Keratinocyte (primary cell): ENCODE results near the gene DRC1. TPM values are rescaled to one million over a fixed set of nuclear protein-coding genes. Genes with fewer than 3 reads are reported as not detected.

ENCODE experiments used
- DNase-seq: peaks from one replicate; pipeline ENCODE4 v3.0.0-alpha.2; 2011; ENCODE audit warnings: low read depth, missing footprints, low spot score
- FAIRE-seq: peaks from 2 replicates; lab custom pipeline; 2011; peaks lifted over from hg19 to GRCh38; lab: Jason Lieb, UNC
- H2AFZ ChIP-seq: 2 replicates; pipeline ENCODE4 v1.6.0; 2012; ENCODE audit warnings: low read length, control low read depth, inconsistent platforms; ENCODE audit not compliant: control insufficient read depth
- H3K27ac ChIP-seq: 2 replicates; pipeline ENCODE4 v1.5.1; 2011; ENCODE audit warnings: low read length; ENCODE audit not compliant: control insufficient read depth, insufficient read depth
- H3K27me3 ChIP-seq: 3 replicates; pipeline ENCODE4 v1.6.0; 2011; ENCODE audit warnings: low read length; ENCODE audit not compliant: control insufficient read depth, insufficient read depth; ENCODE audit errors: extremely low read depth
- H3K36me3 ChIP-seq, 2 experiments: 2 replicates in 1 of 2; 3 replicates in 1 of 2; pipeline ENCODE4 v1.5.1; 2011; ENCODE audit warnings: low read length in 2 of 2, mild to moderate bottlenecking in 1 of 2; ENCODE audit not compliant: control insufficient read depth in 2 of 2, insufficient read depth in 2 of 2; ENCODE audit errors: extremely low read depth in 1 of 2
- H3K4me1 ChIP-seq: 3 replicates; pipeline ENCODE4 v1.5.1; 2011; ENCODE audit warnings: low read length; ENCODE audit not compliant: control insufficient read depth, insufficient read depth; ENCODE audit errors: extremely low read depth
- H3K4me2 ChIP-seq: 3 replicates; pipeline ENCODE4 v1.6.0; 2011; ENCODE audit warnings: low read depth, low read length; ENCODE audit not compliant: control insufficient read depth, insufficient read depth; ENCODE audit errors: extremely low read depth
- H3K4me3 ChIP-seq, 3 experiments: fragments of 200-600 bp in 1 of 3; sonication (generic) in 1 of 3; 2 replicates in 2 of 3; 3 replicates in 1 of 3; pipeline ENCODE4 v1.5.1; 2011 to 2016; ENCODE audit warnings: low read length in 3 of 3, mild to moderate bottlenecking in 3 of 3, control low read depth in 2 of 3, inconsistent platforms in 1 of 3, low read depth in 1 of 3, mixed read lengths in 1 of 3, mixed run types in 1 of 3, moderate library complexity in 1 of 3; ENCODE audit not compliant: control insufficient read depth in 2 of 3, insufficient read depth in 2 of 3; ENCODE audit errors: extremely low read depth in 1 of 3
- H3K79me2 ChIP-seq: 2 replicates; pipeline ENCODE4 v1.6.0; 2012; ENCODE audit warnings: low read length; ENCODE audit not compliant: control insufficient read depth, insufficient read depth
- H3K9ac ChIP-seq: 3 replicates; pipeline ENCODE4 v1.6.0; 2011; ENCODE audit warnings: low read length; ENCODE audit not compliant: control insufficient read depth, insufficient read depth; ENCODE audit errors: extremely low read depth
- H3K9me1 ChIP-seq: 3 replicates; pipeline ENCODE4 v1.6.0; 2011; ENCODE audit warnings: low read length; ENCODE audit not compliant: control insufficient read depth, insufficient read depth; ENCODE audit errors: extremely low read depth
- H3K9me3 ChIP-seq: 2 replicates; pipeline ENCODE4 v1.5.1; 2012; ENCODE audit warnings: low read depth, low read length; ENCODE audit not compliant: control insufficient read depth
- H4K20me1 ChIP-seq: 3 replicates; pipeline ENCODE4 v1.6.0; 2011; ENCODE audit warnings: low read length; ENCODE audit not compliant: control insufficient read depth, insufficient read depth; ENCODE audit errors: extremely low read depth
- EZH2 ChIP-seq: IDR thresholded peaks from one replicate; pipeline ENCODE4 v1.6.1; 2012; ENCODE audit warnings: inconsistent platforms, mild to moderate bottlenecking, low read length, moderate library complexity
- dilution Hi-C: fragments of 300-500 bp; cut with MboI; formaldehyde crosslinking; loops from one replicate; pipeline ENCODE4 v1.7.0; 2020; ENCODE audit warnings: low sequenced_read_pairs; ENCODE audit not compliant: extremely low pct_ligation_motif_present
- polyA plus RNA-seq, 5 experiments: library from polyadenylated mRNA; depleted of rRNA in 3 of 5; stranded (reverse) in 3 of 5; stranded (forward) in 1 of 5; unstranded in 1 of 5; fragments of >200 nt; gene quantifications; 1 replicate in 1 of 5; 2 replicates in 3 of 5; 3 replicates in 1 of 5; pipeline versions ENCODE4 v1.2.1 to v1.2.3, GENCODE V29; 2011 to 2012; ENCODE audit warnings: missing spikeins in 2 of 5, low read depth in 1 of 5, low replicate concordance in 1 of 5
- TF ChIP-seq, protein P1 (sequence below), 3 experiments: IDR thresholded peaks in 1 of 3; conservative IDR thresholded peaks in 1 of 3; optimal IDR thresholded peaks in 1 of 3; 2 replicates in 2 of 3; 3 replicates in 1 of 3; pipeline versions ENCODE3 to v1.5.1; 2011; ENCODE audit warnings: low read length in 3 of 3, mild to moderate bottlenecking in 3 of 3, moderate library complexity in 2 of 3, control low read depth in 1 of 3, inconsistent platforms in 1 of 3; ENCODE audit not compliant: insufficient read depth in 2 of 3; ENCODE audit errors: extremely low read depth in 1 of 3

Gene DRC1
- polyA plus RNA-seq, 1 donor (not counting 4 experiments of a cell fraction or from before 2014, with no cell fraction given), result not detected

DNA sequence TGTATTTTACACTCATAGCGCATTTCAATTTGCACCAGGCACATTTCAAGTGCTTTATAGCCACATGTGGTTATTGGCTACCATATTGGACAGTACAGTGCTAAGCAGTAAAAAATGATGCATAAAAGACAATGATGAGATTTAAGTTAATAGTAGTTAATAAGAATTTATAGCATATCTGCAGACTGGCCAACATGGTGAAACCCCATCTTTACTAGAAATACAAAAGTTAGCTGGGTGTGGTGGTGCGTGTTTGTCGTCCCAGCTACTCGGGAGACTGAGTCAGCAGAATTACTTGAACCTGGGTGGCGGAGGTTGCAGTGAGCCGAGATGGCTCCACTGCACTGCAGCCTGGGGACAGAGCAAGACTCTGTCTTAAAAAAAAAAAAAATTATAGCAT lies 9.7 kb downstream of the DRC1 start:
- H3K27ac ChIP-seq, result no peak overlapping the region
- DNase-seq (no peak), FAIRE-seq (no peak)
- no peak for TF ChIP-seq EZH2
- TF ChIP-seq, protein P1, sequence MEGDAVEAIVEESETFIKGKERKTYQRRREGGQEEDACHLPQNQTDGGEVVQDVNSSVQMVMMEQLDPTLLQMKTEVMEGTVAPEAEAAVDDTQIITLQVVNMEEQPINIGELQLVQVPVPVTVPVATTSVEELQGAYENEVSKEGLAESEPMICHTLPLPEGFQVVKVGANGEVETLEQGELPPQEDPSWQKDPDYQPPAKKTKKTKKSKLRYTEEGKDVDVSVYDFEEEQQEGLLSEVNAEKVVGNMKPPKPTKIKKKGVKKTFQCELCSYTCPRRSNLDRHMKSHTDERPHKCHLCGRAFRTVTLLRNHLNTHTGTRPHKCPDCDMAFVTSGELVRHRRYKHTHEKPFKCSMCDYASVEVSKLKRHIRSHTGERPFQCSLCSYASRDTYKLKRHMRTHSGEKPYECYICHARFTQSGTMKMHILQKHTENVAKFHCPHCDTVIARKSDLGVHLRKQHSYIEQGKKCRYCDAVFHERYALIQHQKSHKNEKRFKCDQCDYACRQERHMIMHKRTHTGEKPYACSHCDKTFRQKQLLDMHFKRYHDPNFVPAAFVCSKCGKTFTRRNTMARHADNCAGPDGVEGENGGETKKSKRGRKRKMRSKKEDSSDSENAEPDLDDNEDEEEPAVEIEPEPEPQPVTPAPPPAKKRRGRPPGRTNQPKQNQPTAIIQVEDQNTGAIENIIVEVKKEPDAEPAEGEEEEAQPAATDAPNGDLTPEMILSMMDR (optimal IDR thresholded peaks at IDR 0.05 in 1 of 3, IDR thresholded peaks at IDR 0.05 in 1 of 3, conservative IDR thresholded peaks at IDR 0.05 in 1 of 3; ENCODE audit: extremely low read depth in 1 of 3, insufficient read depth in 2 of 3, low read length in 3 of 3), result no peak
- H3K27me3 ChIP-seq, result peaks cover 5% of the 10 kb centered on the region
- no peaks in the 10 kb centered on the region for H3K9me3 ChIP-seq
- H3K79me2 ChIP-seq, result no peaks in the 10 kb centered on the region
- no peaks in the 10 kb centered on the region for H3K9me1 ChIP-seq
- H3K4me2 ChIP-seq, result no peak overlapping the region
- H3K4me3 ChIP-seq, result no peak overlapping the region
- no peak overlapping the region for H2AFZ ChIP-seq
- H4K20me1 ChIP-seq, result no peaks in the 10 kb centered on the region
- H3K4me1 ChIP-seq, result no peaks in the 10 kb centered on the region
- dilution Hi-C loops, result no loop called here
- no peaks in the 10 kb centered on the region for H3K36me3 ChIP-seq
- H3K9ac ChIP-seq, result no peak overlapping the region

DNA sequence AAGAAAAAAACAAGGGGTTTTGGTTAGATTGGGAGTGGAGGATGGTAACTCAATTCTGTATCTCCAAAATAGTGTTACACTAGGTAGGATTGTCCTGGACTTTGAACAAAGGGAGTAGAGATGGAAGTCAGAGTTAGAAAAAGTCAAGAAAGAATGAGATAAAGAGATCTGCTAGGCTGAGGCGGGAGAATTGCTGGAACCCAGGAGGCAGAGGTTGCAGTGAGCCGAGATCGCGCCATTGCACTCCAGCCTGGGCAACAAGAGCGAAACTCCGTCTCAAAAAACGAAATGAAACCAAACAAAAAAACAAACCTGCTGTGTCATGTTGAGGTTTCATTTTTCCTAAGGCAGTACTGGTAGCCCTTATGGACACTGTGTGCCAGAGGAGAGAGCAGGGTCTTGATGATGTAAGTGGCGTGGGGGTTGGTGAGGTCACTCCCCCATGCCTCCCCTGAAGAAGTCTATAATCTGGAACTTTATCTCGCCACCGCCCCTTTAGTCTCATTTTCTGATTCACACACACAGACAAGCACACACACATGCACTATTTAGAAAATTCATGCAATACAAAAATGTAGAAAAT lies 10.5 kb downstream of the DRC1 start:
- no peak overlapping the region for H3K27ac ChIP-seq
- H3K9ac ChIP-seq, result no peak overlapping the region
- TF ChIP-seq, protein P1 (optimal IDR thresholded peaks at IDR 0.05 in 1 of 3, IDR thresholded peaks at IDR 0.05 in 1 of 3, conservative IDR thresholded peaks at IDR 0.05 in 1 of 3; ENCODE audit: extremely low read depth in 1 of 3, insufficient read depth in 2 of 3, low read length in 3 of 3), result no peak
- TF ChIP-seq EZH2, result no peak
- no peak overlapping the region for H3K4me2 ChIP-seq
- H3K36me3 ChIP-seq, result no peaks in the 10 kb centered on the region
- no peak for FAIRE-seq
- H3K4me1 ChIP-seq, result no peaks in the 10 kb centered on the region
- no peak for DNase-seq
- peaks cover 5% of the 10 kb centered on the region for H3K27me3 ChIP-seq
- H3K4me3 ChIP-seq, result no peak overlapping the region
- H2AFZ ChIP-seq, result peak overlapping the region; percentile 19
- dilution Hi-C loops, result no loop called here
- no peaks in the 10 kb centered on the region for H4K20me1 ChIP-seq
- no peaks in the 10 kb centered on the region for H3K9me3 ChIP-seq
- H3K9me1 ChIP-seq, result no peaks in the 10 kb centered on the region
- H3K79me2 ChIP-seq, result no peaks in the 10 kb centered on the region
